GM23338 (cell line): ENCODE measurements around the gene MED9. TPM values are rescaled to one million over a fixed set of nuclear protein-coding genes. Genes with fewer than 3 reads are reported as not detected.

Experiments
- ATAC-seq: fragments of 200-7000 bp; cut with Tn5 transposase; 3 replicates; pipeline ENCODE4 v1.9.1; 2020
- DNase-seq: peaks from one replicate; pipeline ENCODE4 v3.0.0-alpha.2; 2015; ENCODE audit warnings: low spot score
- H2AFZ ChIP-seq: fragments of 200-600 bp; sonication (generic); 2 replicates; pipeline ENCODE4 v1.8.0; 2016; ENCODE audit warnings: antibody characterized with exemption, mild to moderate bottlenecking, moderate library complexity
- H3F3A ChIP-seq: fragments of 200-600 bp; sonication (generic); replicated peaks from 2 replicates; pipeline ENCODE4 v1.8.0; 2017; ENCODE audit warnings: antibody characterized with exemption, mixed run types, low read depth
- H3K27ac ChIP-seq: fragments of 200-600 bp; sonication (generic); 2 replicates; pipeline ENCODE4 v1.6.1; 2016; ENCODE audit warnings: low read depth
- H3K27me3 ChIP-seq: fragments of 200-600 bp; sonication (generic); 2 replicates; pipeline ENCODE4 v1.8.0; 2016; ENCODE audit warnings: mild to moderate bottlenecking, mixed run types, moderate library complexity; ENCODE audit not compliant: insufficient read depth
- H3K36me3 ChIP-seq: fragments of 200-600 bp; sonication (generic); 2 replicates; pipeline ENCODE4 v1.8.0; 2016; ENCODE audit warnings: mild to moderate bottlenecking; ENCODE audit not compliant: insufficient read depth
- H3K4me1 ChIP-seq: fragments of 200-600 bp; sonication (generic); 2 replicates; pipeline ENCODE4 v1.8.0; 2016; ENCODE audit warnings: mild to moderate bottlenecking, moderate library complexity; ENCODE audit not compliant: insufficient read depth
- H3K4me2 ChIP-seq: fragments of 200-600 bp; sonication (generic); 2 replicates; pipeline ENCODE4 v1.7.1; 2017; ENCODE audit warnings: mixed run types
- H3K4me3 ChIP-seq: fragments of 200-600 bp; sonication (generic); 2 replicates; pipeline ENCODE4 v1.6.1; 2016; ENCODE audit warnings: mixed run types
- H3K79me2 ChIP-seq: fragments of 200-600 bp; sonication (generic); replicated peaks from 2 replicates; pipeline ENCODE4 v1.8.0; 2017; ENCODE audit warnings: mild to moderate bottlenecking; ENCODE audit not compliant: insufficient read depth
- H3K9me2 ChIP-seq: fragments of 200-600 bp; sonication (generic); 2 replicates; pipeline ENCODE4 v1.8.0; 2017; ENCODE audit not compliant: insufficient read depth
- H4K20me1 ChIP-seq: fragments of 200-600 bp; sonication (generic); replicated peaks from 2 replicates; pipeline ENCODE4 v1.8.0; 2017; ENCODE audit warnings: mild to moderate bottlenecking; ENCODE audit not compliant: insufficient read depth
- H3K27ac Mint-ChIP-seq: 2 replicates; pipeline ENCODE4 v1.8.0; 2020; ENCODE audit warnings: inconsistent platforms, mild to moderate bottlenecking, moderate library complexity, mixed read lengths
- H3K27me3 Mint-ChIP-seq: 3 replicates; pipeline ENCODE4 v1.8.0; 2022; ENCODE audit warnings: low read depth, mild to moderate bottlenecking, moderate library complexity, mixed read lengths, inconsistent platforms; ENCODE audit not compliant: insufficient read depth, poor library complexity
- H3K36me3 Mint-ChIP-seq: 3 replicates; pipeline ENCODE4 v1.8.0; 2021; ENCODE audit warnings: low read depth, mild to moderate bottlenecking, inconsistent platforms, moderate library complexity, mixed read lengths
- H3K4me1 Mint-ChIP-seq: 3 replicates; pipeline ENCODE4 v1.8.0; 2020; ENCODE audit warnings: mild to moderate bottlenecking, inconsistent platforms, mixed read lengths
- H3K4me3 Mint-ChIP-seq: 3 replicates; pipeline ENCODE4 v1.8.0; 2021; ENCODE audit warnings: moderate library complexity, mild to moderate bottlenecking, inconsistent platforms, mixed read lengths
- H3K9me3 Mint-ChIP-seq: 3 replicates; pipeline ENCODE4 v1.8.0; 2020; ENCODE audit warnings: moderate library complexity, mild to moderate bottlenecking, inconsistent platforms, mixed read lengths
- CTCF ChIP-seq, 2 experiments: fragments of 200-600 bp in 1 of 2; sonication (generic) in 1 of 2; conservative IDR thresholded peaks; 2 replicates each; pipeline versions ENCODE4 v1.5.1 to v1.6.1; 2016 to 2017; ENCODE audit warnings: antibody characterized with exemption in 2 of 2, low read depth in 2 of 2, mild to moderate bottlenecking in 2 of 2, moderate library complexity in 1 of 2
- STAT1 ChIP-seq: IDR thresholded peaks from one replicate; pipeline ENCODE4 v1.6.1; 2016; ENCODE audit warnings: antibody characterized with exemption; ENCODE audit not compliant: unreplicated experiment
- ZNF114 ChIP-seq: fragments of 250-450 bp; sonication (Bioruptor Pico); IDR thresholded peaks from 2 replicates; pipeline ENCODE4 v1.5.0; 2020; ENCODE audit warnings: mild to moderate bottlenecking, moderate library complexity
- ZNF462 ChIP-seq: fragments of 250-450 bp; sonication (Bioruptor Pico); IDR thresholded peaks from 2 replicates; pipeline ENCODE4 v1.5.0; 2020; ENCODE audit warnings: mild to moderate bottlenecking, moderate library complexity
- polyA plus RNA-seq: library from polyadenylated mRNA; unstranded; fragments of >200 nt; fragmentation: Nextera tagmentation; extraction: Ambion mirVana; gene quantifications from 2 replicates; pipeline ENCODE4 v1.2.1, GENCODE V29; 2016
- total RNA-seq: library from RNA; depleted of rRNA; stranded (reverse); fragments of >200 nt; shearing (Covaris generic); gene quantifications from 2 replicates; pipeline ENCODE4 v1.2.3, GENCODE V29; 2014

MED9 gene
- total and polyA plus RNA-seq, 2 experiments from 2014 or later = 17.3 to 19.9 TPM

GRCh38 chr17:17533901-17534441 is 57.2 kb downstream of the MED9 start:
- no peaks in the 10 kb centered on the region for H3K27me3 ChIP-seq
- Mint-ChIP-seq H3K27ac (no peak overlapping the region), H3K36me3 (no peaks in the 10 kb centered on the region), H3K4me1 (peaks cover 4% of the 10 kb centered on the region; the same call in 2 of the 3 replicates), H3K9me3 (no peaks in the 10 kb centered on the region), H3K27me3 (peaks cover 6% of the 10 kb centered on the region), H3K4me3 (no peak overlapping the region)
- DNase-seq = no peak
- no peaks in the 10 kb centered on the region for H3K79me2 ChIP-seq
- no peak for TF ChIP-seq ZNF114 (CRISPR knock-in tag)
- TF ChIP-seq STAT1 = no peak
- no peak for TF ChIP-seq CTCF (conservative IDR thresholded peaks at IDR 0.05; ENCODE audit: low read depth in 2 of 2)
- no peak for TF ChIP-seq ZNF462
- no peaks in the 10 kb centered on the region for H3F3A ChIP-seq
- no peak for ATAC-seq
- H3K9me2 ChIP-seq = no peaks in the 10 kb centered on the region
- no peak overlapping the region for H2AFZ ChIP-seq
- no peaks in the 10 kb centered on the region for H3K4me1 ChIP-seq
- H3K27ac ChIP-seq = no peak overlapping the region
- no peaks in the 10 kb centered on the region for H3K36me3 ChIP-seq
- no peaks in the 10 kb centered on the region for H4K20me1 ChIP-seq
- H3K4me3 ChIP-seq = no peak overlapping the region
- no peak overlapping the region for H3K4me2 ChIP-seq
